GM12873 (cell line): ENCODE measurements around the gene SYCP3.

Experiments
- TF ChIP-seq, protein P1 (sequence below): IDR thresholded peaks from 2 replicates; pipeline ENCODE4 v1.5.1; 2012; ENCODE audit warnings: low read depth, mild to moderate bottlenecking, moderate library complexity, low read length, control low read depth; ENCODE audit not compliant: insufficient read depth; ENCODE audit errors: missing control alignments

Gene SYCP3

DNA sequence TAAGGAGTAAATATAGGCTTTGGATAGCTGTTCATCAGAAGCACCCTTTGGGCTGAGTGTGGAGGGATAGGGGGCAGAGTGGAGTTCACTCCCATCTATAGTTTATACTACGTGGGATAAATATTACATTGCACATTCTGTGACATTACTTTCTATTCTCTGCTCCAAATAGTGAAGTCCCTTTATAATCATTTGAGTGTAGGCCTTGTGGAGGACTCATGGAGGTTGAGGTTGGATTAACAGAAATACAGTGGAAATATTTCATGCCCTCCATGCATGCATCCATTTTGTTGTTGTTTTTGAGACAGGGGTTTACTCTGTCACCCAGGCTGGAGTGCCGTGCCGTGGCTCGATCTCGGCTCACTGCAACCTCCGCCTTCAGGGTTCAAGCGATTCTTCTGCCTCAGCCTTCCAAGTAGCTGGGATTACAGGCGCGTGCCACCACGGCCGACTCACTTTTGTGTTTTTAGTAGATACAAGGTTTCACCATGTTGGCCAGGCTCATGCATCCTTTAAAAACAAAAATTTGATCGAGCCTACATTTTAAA, 40.4 kb downstream of the SYCP3 start:
- TF ChIP-seq, protein P1, sequence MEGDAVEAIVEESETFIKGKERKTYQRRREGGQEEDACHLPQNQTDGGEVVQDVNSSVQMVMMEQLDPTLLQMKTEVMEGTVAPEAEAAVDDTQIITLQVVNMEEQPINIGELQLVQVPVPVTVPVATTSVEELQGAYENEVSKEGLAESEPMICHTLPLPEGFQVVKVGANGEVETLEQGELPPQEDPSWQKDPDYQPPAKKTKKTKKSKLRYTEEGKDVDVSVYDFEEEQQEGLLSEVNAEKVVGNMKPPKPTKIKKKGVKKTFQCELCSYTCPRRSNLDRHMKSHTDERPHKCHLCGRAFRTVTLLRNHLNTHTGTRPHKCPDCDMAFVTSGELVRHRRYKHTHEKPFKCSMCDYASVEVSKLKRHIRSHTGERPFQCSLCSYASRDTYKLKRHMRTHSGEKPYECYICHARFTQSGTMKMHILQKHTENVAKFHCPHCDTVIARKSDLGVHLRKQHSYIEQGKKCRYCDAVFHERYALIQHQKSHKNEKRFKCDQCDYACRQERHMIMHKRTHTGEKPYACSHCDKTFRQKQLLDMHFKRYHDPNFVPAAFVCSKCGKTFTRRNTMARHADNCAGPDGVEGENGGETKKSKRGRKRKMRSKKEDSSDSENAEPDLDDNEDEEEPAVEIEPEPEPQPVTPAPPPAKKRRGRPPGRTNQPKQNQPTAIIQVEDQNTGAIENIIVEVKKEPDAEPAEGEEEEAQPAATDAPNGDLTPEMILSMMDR = peak; percentile 3

DNA sequence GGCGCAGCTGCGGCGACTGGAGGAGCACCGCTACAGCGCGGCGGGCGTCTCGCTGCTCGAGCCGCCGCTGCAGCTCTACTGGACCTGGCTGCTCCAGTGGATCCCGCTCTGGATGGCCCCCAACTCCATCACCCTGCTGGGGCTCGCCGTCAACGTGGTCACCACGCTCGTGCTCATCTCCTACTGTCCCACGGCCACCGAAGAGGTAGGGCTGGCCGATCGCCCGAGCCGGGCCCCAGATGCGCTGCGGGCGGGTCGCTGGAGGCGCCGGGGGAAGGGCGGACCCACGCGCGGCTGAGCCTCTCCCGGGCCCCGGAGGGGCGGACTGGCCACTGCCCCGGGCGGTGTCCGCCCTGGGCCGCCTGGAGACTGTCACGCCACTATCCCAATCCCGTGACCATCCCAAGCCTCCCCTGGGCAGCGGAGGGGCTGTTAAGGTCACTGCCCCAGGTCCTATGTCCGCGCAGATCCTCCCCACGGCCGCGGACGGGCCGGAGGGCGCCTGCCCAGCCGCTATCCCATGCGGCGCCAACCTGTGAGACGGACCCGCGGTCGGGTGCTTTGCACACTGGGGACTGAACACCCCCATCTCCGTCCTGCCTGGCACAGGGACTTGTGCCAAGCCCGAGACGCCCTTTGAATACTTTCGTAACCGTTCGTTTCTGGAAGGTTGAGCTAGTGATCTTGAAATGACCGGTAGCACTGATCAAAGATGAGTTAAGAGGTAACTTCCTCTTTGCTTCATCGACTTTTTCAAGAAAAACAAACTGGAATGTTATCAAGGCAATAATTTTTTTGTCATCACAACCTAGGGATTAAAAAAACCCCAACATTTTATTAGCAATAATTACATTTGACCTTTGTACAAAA, 41.1 kb downstream of the SYCP3 start:
- TF ChIP-seq, protein P1 = no peak

DNA sequence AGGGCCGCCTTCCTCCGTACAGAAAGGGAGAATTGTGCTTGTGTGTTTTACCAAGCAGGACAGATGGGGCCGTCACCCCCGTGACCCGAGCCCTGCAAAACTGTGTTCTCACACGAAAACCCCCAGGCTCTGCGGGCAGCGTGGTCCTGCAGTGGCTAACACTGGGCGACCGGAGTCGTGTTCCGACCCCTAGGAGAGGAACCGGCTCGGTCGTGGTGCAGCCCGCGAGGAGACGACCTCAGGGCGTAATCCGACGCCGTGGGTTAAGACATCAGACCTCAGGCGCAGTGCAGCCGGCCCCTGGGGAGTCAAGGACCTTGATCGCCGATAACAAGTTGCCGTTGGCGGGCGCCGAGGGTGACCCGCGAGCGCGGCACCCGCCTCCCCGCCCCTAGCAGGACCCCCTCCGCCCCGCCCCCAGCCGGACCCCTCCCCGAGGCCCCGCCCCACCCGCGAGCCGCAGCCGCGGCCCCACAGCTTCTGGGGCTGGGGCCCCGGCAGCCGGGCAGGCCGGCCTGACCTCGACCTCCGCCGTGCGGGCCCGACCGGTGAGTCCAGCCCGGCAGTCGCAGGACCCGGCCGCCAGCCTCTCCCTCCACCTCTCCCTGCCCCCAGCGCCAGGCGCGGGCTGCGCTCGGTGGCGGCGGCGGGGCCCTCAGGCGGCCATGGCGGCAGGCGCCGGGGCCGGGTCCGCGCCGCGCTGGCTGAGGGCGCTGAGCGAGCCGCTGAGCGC, 41.9 kb downstream of the SYCP3 start, which contains the start of gene CHPT1:
TSS of gene CHPT1 (plus strand) at position 444 of the 733 bp plus-strand sequence. CDS start at position 666, 222 bp downstream.
- TF ChIP-seq, protein P1 = no peak

DNA sequence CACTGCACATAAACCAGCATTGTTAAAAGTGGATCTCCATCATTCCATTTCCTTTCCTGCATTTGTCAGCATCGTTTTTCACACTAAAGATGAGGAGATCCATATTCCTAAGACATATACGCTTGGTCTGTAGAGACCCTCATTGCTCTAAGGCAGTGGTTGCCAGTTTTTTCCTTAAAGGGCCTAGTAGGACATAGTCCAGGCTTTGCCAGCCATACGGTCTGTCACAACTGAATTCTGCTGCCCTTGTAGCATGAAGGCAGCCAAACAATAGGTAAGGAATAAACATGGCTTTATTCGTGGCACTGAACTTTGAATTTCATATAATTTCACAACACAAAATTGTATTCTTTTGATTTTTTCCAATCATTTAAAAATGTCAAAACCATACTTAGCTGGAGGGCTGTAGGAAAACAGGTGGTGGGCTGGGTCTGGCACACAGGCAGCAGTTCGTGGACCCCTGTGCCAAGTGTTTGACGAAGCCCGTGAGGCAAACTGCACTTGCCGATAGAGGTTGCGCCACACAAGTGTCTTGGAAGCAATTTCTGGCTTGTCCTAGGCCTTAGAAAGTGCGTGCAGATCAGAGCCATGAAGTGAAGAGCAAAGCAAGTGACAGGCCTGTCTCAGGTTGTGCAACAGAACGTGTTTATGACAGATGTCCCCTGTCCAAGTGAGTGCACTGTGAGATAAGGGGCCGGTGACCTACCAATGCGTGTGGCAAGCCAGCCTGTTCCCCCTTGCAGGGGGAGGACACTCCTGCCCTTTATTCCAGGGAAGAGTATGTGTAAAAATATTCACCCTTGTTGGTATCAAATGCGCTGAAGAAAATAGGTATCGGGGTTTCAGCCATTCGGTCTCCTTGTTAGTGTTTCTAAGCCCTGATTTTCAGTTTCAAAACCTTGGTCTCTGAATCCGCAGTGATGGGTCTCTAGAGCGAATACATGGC, 42.7 kb downstream of the SYCP3 start:
- TF ChIP-seq, protein P1 = no peak

DNA sequence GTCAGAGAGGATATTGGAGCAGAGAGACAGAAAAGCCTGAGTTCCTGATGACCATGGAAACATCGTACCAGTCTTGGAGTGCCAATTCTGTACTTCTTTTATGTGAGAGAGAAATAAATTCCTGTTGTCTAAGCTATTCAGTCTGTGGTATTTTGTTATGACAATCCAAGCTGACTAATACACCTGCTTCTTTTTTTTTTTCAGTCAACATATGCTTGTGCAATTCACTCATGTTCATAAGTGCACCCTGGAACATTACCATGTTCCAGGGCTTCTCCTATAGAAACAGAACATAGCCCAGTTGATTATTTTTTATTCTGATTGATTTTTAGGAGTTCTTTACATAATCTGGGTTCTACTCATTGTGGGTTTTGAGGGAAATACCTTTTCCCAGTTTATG, 43.6 kb downstream of the SYCP3 start:
- TF ChIP-seq, protein P1 = no peak

DNA sequence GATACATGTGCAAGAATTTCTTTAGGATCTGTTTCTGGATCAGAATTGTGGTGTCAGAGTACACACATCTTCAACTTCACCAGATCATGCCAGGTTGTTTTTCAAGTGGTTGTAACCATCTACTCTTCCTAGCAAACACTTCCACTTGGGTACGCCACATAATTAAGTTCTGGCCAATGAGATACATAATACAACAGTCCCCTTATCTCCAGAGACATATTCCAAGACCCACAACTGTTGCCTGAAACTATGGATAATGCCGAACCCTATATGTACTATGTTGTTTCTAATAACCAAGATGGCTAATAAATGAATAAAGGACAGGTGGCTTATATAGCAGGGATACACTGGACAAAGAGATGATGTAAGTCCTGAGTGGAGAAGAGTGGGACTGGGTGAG, 44.3 kb downstream of the SYCP3 start:
- TF ChIP-seq, protein P1 = no peak
